Right atrium auricular region (tissue), 2 donors: ENCODE results near the gene MAGI1. TPM values are rescaled to one million over a fixed set of nuclear protein-coding genes. Genes with fewer than 3 reads are reported as not detected.

Source experiments
- DNase-seq: peaks from one replicate; pipeline ENCODE4 v3.0.0-alpha.2; 2019; ENCODE audit warnings: low spot score
- H3K27ac ChIP-seq, 2 donors: fragments of 200-600 bp; sonication (generic); 1 replicate in 1 of 2; 2 replicates in 1 of 2; pipeline ENCODE4 v1.5.1; 2016 to 2019
- H3K27me3 ChIP-seq, 2 donors: fragments of 200-600 bp; sonication (generic); one replicate each; pipeline versions ENCODE4 v1.5.1 to v1.6.0; 2017 to 2019
- H3K36me3 ChIP-seq: fragments of 200-600 bp; sonication (generic); one replicate; pipeline ENCODE4 v1.5.1; 2016
- H3K4me1 ChIP-seq, 2 donors: fragments of 200-600 bp; sonication (generic); one replicate each; pipeline versions ENCODE4 v1.5.1 to v1.6.0; 2017 to 2019
- H3K4me3 ChIP-seq, 2 donors: fragments of 200-600 bp; sonication (generic); 1 replicate in 1 of 2; 2 replicates in 1 of 2; pipeline ENCODE4 v1.5.1; 2017 to 2019; ENCODE audit warnings: mild to moderate bottlenecking in 1 of 2, moderate library complexity in 1 of 2
- H3K9me3 ChIP-seq, 2 donors: fragments of 200-600 bp; sonication (generic); one replicate each; pipeline ENCODE4 v1.5.1; 2019
- CTCF ChIP-seq, 2 donors: fragments of 200-600 bp; sonication (generic); IDR thresholded peaks; one replicate each; pipeline ENCODE4 v1.5.1; 2019; ENCODE audit warnings: antibody characterized with exemption in 2 of 2
- total RNA-seq, 2 donors: library from RNA; depleted of rRNA; stranded (reverse); fragments of >200 nt; gene quantifications; one replicate each; pipeline ENCODE4 v1.1.0, GENCODE V29; 2016

The MAGI1 gene
- total RNA-seq, 2 donors from 2014 or later = 28.5 to 34.8 TPM

- Histone ChIP-seq H3K9me3 (no peaks in the 10 kb centered on the region), H3K4me3 (no peak overlapping the region), H3K27ac (no peak overlapping the region), H3K27me3 (no peaks in the 10 kb centered on the region), H3K4me1 (no peaks in the 10 kb centered on the region), H3K36me3 (no peaks in the 10 kb centered on the region)
- TF ChIP-seq CTCF (IDR thresholded peaks at IDR 0.05) = no peak
- DNase-seq = no peak
These were observed 290.4 kb downstream of the MAGI1 start for GRCh38 chr3:65748326-65748725.

- Histone ChIP-seq H3K27me3 (no peaks in the 10 kb centered on the region), H3K4me1 (no peaks in the 10 kb centered on the region), H3K36me3 (no peaks in the 10 kb centered on the region), H3K9me3 (no peaks in the 10 kb centered on the region), H3K27ac (no peak overlapping the region), H3K4me3 (no peak overlapping the region)
- no peak for DNase-seq
- TF ChIP-seq CTCF (IDR thresholded peaks at IDR 0.05) = no peak
These were observed 291.9 kb downstream of the MAGI1 start for GRCh38 chr3:65746848-65747247.

- no peaks in the 10 kb centered on the region for H3K27me3 ChIP-seq
- no peak for DNase-seq
- H3K9me3 ChIP-seq = no peaks in the 10 kb centered on the region
- no peak overlapping the region for H3K4me3 ChIP-seq
- no peak overlapping the region for H3K27ac ChIP-seq
- H3K4me1 ChIP-seq = no peaks in the 10 kb centered on the region
- TF ChIP-seq CTCF (IDR thresholded peaks at IDR 0.05) = no peak
- no peaks in the 10 kb centered on the region for H3K36me3 ChIP-seq
These were observed 293.4 kb downstream of the MAGI1 start for GRCh38 chr3:65745306-65745705.

GRCh38 chr3:65742914-65743313 lies 295.8 kb downstream of the MAGI1 start:
- no peak overlapping the region for H3K4me3 ChIP-seq
- H3K4me1 ChIP-seq = peaks cover 0 to 6% of the 10 kb centered on the region in 2 donors
- no peaks in the 10 kb centered on the region for H3K36me3 ChIP-seq
- H3K9me3 ChIP-seq = no peaks in the 10 kb centered on the region
- H3K27me3 ChIP-seq = no peaks in the 10 kb centered on the region
- H3K27ac ChIP-seq = no peak overlapping the region
- DNase-seq = no peak
- no peak for TF ChIP-seq CTCF (IDR thresholded peaks at IDR 0.05)

GRCh38 chr3:65741540-65741939 lies 297.2 kb downstream of the MAGI1 start:
- Histone ChIP-seq H3K9me3 (no peaks in the 10 kb centered on the region), H3K4me3 (no peak overlapping the region), H3K27ac (no peak overlapping the region), H3K27me3 (no peaks in the 10 kb centered on the region), H3K36me3 (no peaks in the 10 kb centered on the region), H3K4me1 (peaks cover 0 to 6% of the 10 kb centered on the region in 2 donors)
- no peak for TF ChIP-seq CTCF (IDR thresholded peaks at IDR 0.05)
- no peak for DNase-seq

- TF ChIP-seq CTCF (IDR thresholded peaks at IDR 0.05) = no peak
- Histone ChIP-seq H3K27me3 (no peaks in the 10 kb centered on the region), H3K36me3 (no peaks in the 10 kb centered on the region), H3K4me3 (no peak overlapping the region), H3K9me3 (no peaks in the 10 kb centered on the region), H3K4me1 (peaks cover 0 to 6% of the 10 kb centered on the region in 2 donors), H3K27ac (no peak overlapping the region)
- no peak for DNase-seq
These were observed 298.7 kb downstream of the MAGI1 start for GRCh38 chr3:65739901-65740541.
